Measurements from ENCODE around the gene CDH4. TPM values are rescaled to one million over a fixed set of nuclear protein-coding genes. Genes with fewer than 3 reads are reported as not detected.

CDH4 gene
- total and polyA plus RNA-seq, 7 donors: under 0.01 to 0.06 TPM; not detected in 5

- peak; percentile 39 for DNase-seq
- H3K36me3 ChIP-seq: no peaks in the 10 kb centered on the region
- H3K4me3 ChIP-seq: no peak overlapping the region
- no peak overlapping the region for H3K27ac ChIP-seq
- no peak for TF ChIP-seq POLR2AphosphoS5 (IDR thresholded peaks at IDR 0.05)
- no peak for TF ChIP-seq EP300 (IDR thresholded peaks at IDR 0.05)
- no peak for TF ChIP-seq POLR2A (IDR thresholded peaks at IDR 0.05)
- TF ChIP-seq, protein P1, sequence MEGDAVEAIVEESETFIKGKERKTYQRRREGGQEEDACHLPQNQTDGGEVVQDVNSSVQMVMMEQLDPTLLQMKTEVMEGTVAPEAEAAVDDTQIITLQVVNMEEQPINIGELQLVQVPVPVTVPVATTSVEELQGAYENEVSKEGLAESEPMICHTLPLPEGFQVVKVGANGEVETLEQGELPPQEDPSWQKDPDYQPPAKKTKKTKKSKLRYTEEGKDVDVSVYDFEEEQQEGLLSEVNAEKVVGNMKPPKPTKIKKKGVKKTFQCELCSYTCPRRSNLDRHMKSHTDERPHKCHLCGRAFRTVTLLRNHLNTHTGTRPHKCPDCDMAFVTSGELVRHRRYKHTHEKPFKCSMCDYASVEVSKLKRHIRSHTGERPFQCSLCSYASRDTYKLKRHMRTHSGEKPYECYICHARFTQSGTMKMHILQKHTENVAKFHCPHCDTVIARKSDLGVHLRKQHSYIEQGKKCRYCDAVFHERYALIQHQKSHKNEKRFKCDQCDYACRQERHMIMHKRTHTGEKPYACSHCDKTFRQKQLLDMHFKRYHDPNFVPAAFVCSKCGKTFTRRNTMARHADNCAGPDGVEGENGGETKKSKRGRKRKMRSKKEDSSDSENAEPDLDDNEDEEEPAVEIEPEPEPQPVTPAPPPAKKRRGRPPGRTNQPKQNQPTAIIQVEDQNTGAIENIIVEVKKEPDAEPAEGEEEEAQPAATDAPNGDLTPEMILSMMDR (IDR thresholded peaks at IDR 0.05): no peak
- peaks cover 0 to 21% (median 9%) of the 10 kb centered on the region in 3 donors for H3K27me3 ChIP-seq
- no peaks in the 10 kb centered on the region for H3K4me1 ChIP-seq
- intact Hi-C loops (cut with DNase I): no loop called here
- H3K9me3 ChIP-seq: no peaks in the 10 kb centered on the region
- 55 to 63% methylated on average over 22 of the region's 22 CpGs for WGBS, 2 donors
Observed at GRCh38 chr20:61332016-61332975, 80.2 kb downstream of the CDH4 start.

- H3K4me3 ChIP-seq: no peak overlapping the region
- intact Hi-C loops (cut with DNase I): no loop called here
- H3K4me1 ChIP-seq: no peaks in the 10 kb centered on the region
- TF ChIP-seq, protein P1 (IDR thresholded peaks at IDR 0.05): no peak
- TF ChIP-seq POLR2A (IDR thresholded peaks at IDR 0.05) (no peak), EP300 (IDR thresholded peaks at IDR 0.05) (no peak), POLR2AphosphoS5 (IDR thresholded peaks at IDR 0.05) (no peak)
- H3K9me3 ChIP-seq: no peaks in the 10 kb centered on the region
- WGBS, 2 donors: 69 to 80% methylated on average over 9 of the region's 9 CpGs
- peak; percentile 25 for DNase-seq
- peaks cover 0 to 21% (median 9%) of the 10 kb centered on the region in 3 donors for H3K27me3 ChIP-seq
- no peaks in the 10 kb centered on the region for H3K36me3 ChIP-seq
- no peak overlapping the region for H3K27ac ChIP-seq
Observed at GRCh38 chr20:61333484-61334108, 81.5 kb downstream of the CDH4 start.

GRCh38 chr20:61340157-61340556 lies 88.1 kb downstream of the CDH4 start:
- Histone ChIP-seq H3K9me3 (no peaks in the 10 kb centered on the region), H3K4me3 (no peak overlapping the region), H3K27ac (no peak overlapping the region), H3K27me3 (peaks cover 0 to 11% (median 0%) of the 10 kb centered on the region in 3 donors), H3K4me1 (no peaks in the 10 kb centered on the region), H3K36me3 (no peaks in the 10 kb centered on the region)
- intact Hi-C loops (cut with DNase I): no loop called here
- DNase-seq: peak; percentile 8
- TF ChIP-seq, protein P1 (IDR thresholded peaks at IDR 0.05): no peak
- TF ChIP-seq POLR2A (IDR thresholded peaks at IDR 0.05) (no peak), POLR2AphosphoS5 (IDR thresholded peaks at IDR 0.05) (no peak), EP300 (IDR thresholded peaks at IDR 0.05) (no peak)
- 77 to 87% methylated on average over 5 of the region's 5 CpGs for WGBS, 2 donors

- 92% methylated on average over 5 of the region's 5 CpGs for WGBS, 2 donors
- Histone ChIP-seq H3K27me3 (peaks cover 0 to 26% (median 0%) of the 10 kb centered on the region in 3 donors), H3K4me1 (no peaks in the 10 kb centered on the region), H3K4me3 (no peak overlapping the region), H3K9me3 (no peaks in the 10 kb centered on the region), H3K27ac (no peak overlapping the region), H3K36me3 (no peaks in the 10 kb centered on the region)
- DNase-seq: peak; percentile 5
- TF ChIP-seq POLR2AphosphoS5 (IDR thresholded peaks at IDR 0.05) (no peak), EP300 (IDR thresholded peaks at IDR 0.05) (no peak), POLR2A (IDR thresholded peaks at IDR 0.05) (no peak)
- TF ChIP-seq, protein P1 (IDR thresholded peaks at IDR 0.05): no peak
- intact Hi-C loops (cut with DNase I): no loop called here
Observed at GRCh38 chr20:61341605-61342004, 89.5 kb downstream of the CDH4 start.

Measured in sigmoid colon (tissue), 7 donors.